Measurements from ENCODE around the gene SLC7A5. TPM values are rescaled to one million over a fixed set of nuclear protein-coding genes. Genes with fewer than 3 reads are reported as not detected.
A peak's percentile ranks its signal among the peaks of the same experiment; 100 is the strongest.
"Not testable (repeated sequence)": the region's sequence is repeated elsewhere in the genome, so short reads cannot be mapped to it uniquely, and the experiment has no call there.

The SLC7A5 gene
- total RNA-seq, 6 experiments from 2014 or later: 112 to 133 (median 124) TPM

GRCh38 chr16:87790292-87791100 is 78.8 kb downstream of the SLC7A5 start:
- peak overlapping the region; percentile 92 for H3K27ac Mint-ChIP-seq
- no peaks in the 10 kb centered on the region for H3K36me3 Mint-ChIP-seq (ENCODE audit: low read depth)
- TF ChIP-seq CTCF (IDR thresholded peaks at IDR 0.05): no peak
- peaks cover 51% of the 10 kb centered on the region for H3K4me1 Mint-ChIP-seq (ENCODE audit: low read depth)
- no peak for DNase-seq
- H3K9me3 Mint-ChIP-seq: no peaks in the 10 kb centered on the region
- H3K27me3 Mint-ChIP-seq (ENCODE audit: insufficient read depth): no peaks in the 10 kb centered on the region; the same call in 1 of the 2 replicates
- peak overlapping the region; percentile 34 for H3K4me3 Mint-ChIP-seq

- H3K4me1 Mint-ChIP-seq (ENCODE audit: low read depth): peaks cover 60% of the 10 kb centered on the region
- H3K36me3 Mint-ChIP-seq (ENCODE audit: low read depth): no peaks in the 10 kb centered on the region
- TF ChIP-seq CTCF (IDR thresholded peaks at IDR 0.05): no peak
- peak overlapping the region; percentile 92 for H3K27ac Mint-ChIP-seq
- peak; percentile 86 for DNase-seq
- no peaks in the 10 kb centered on the region; the same call in 1 of the 2 replicates for H3K27me3 Mint-ChIP-seq (ENCODE audit: insufficient read depth)
- H3K9me3 Mint-ChIP-seq: no peaks in the 10 kb centered on the region
- H3K4me3 Mint-ChIP-seq: peak overlapping the region; percentile 34
These were observed 79.6 kb downstream of the SLC7A5 start for GRCh38 chr16:87789437-87790291.

GRCh38 chr16:87788730-87789436 is 80.4 kb downstream of the SLC7A5 start:
- peak overlapping the region; percentile 92 for H3K27ac Mint-ChIP-seq
- not testable (repeated sequence) for H3K36me3 Mint-ChIP-seq (ENCODE audit: low read depth)

GRCh38 chr16:87787451-87788091 is 81.7 kb downstream of the SLC7A5 start:
- H3K4me3 Mint-ChIP-seq; H3K9me3 Mint-ChIP-seq; H3K36me3 Mint-ChIP-seq (ENCODE audit: low read depth); H3K27me3 Mint-ChIP-seq (ENCODE audit: insufficient read depth): not testable (repeated sequence)
- peak overlapping the region; percentile 5 for H3K27ac Mint-ChIP-seq
- peaks cover 54% of the 10 kb centered on the region for H3K4me1 Mint-ChIP-seq (ENCODE audit: low read depth)
- peak; percentile 20 for DNase-seq

More at GRCh38 chr16:87788730-87789436, 80.4 kb downstream of the SLC7A5 start:
- H3K4me1 Mint-ChIP-seq (ENCODE audit: low read depth): peaks cover 58% of the 10 kb centered on the region
- not testable (repeated sequence) for H3K9me3 Mint-ChIP-seq; H3K27me3 Mint-ChIP-seq (ENCODE audit: insufficient read depth); DNase-seq; H3K4me3 Mint-ChIP-seq

GRCh38 chr16:87784812-87785211 is 84.5 kb downstream of the SLC7A5 start:
- Mint-ChIP-seq H3K9me3 (no peaks in the 10 kb centered on the region), H3K36me3 (ENCODE audit: low read depth) (no peaks in the 10 kb centered on the region), H3K27me3 (ENCODE audit: insufficient read depth) (no peaks in the 10 kb centered on the region; the same call in 1 of the 2 replicates), H3K27ac (peak overlapping the region; percentile 48; the same call in 1 of the 2 replicates), H3K4me3 (no peak overlapping the region), H3K4me1 (ENCODE audit: low read depth) (peaks cover 53% of the 10 kb centered on the region)
- peak; percentile 25 for DNase-seq
- no peak for TF ChIP-seq CTCF (IDR thresholded peaks at IDR 0.05)

- Mint-ChIP-seq H3K27me3 (ENCODE audit: insufficient read depth) (no peaks in the 10 kb centered on the region; the same call in 1 of the 2 replicates), H3K27ac (no peak overlapping the region), H3K4me3 (no peak overlapping the region), H3K9me3 (no peaks in the 10 kb centered on the region), H3K36me3 (ENCODE audit: low read depth) (peaks cover 4% of the 10 kb centered on the region; the same call in 1 of the 2 replicates), H3K4me1 (ENCODE audit: low read depth) (peaks cover 53% of the 10 kb centered on the region)
- no peak for DNase-seq
- TF ChIP-seq CTCF (IDR thresholded peaks at IDR 0.05): no peak
These were observed 87.3 kb downstream of the SLC7A5 start for GRCh38 chr16:87782033-87782432.
